ENCODE results near the gene CHST11.
A peak's percentile ranks its signal among the peaks of the same experiment; 100 is the strongest.

The CHST11 gene

DNA sequence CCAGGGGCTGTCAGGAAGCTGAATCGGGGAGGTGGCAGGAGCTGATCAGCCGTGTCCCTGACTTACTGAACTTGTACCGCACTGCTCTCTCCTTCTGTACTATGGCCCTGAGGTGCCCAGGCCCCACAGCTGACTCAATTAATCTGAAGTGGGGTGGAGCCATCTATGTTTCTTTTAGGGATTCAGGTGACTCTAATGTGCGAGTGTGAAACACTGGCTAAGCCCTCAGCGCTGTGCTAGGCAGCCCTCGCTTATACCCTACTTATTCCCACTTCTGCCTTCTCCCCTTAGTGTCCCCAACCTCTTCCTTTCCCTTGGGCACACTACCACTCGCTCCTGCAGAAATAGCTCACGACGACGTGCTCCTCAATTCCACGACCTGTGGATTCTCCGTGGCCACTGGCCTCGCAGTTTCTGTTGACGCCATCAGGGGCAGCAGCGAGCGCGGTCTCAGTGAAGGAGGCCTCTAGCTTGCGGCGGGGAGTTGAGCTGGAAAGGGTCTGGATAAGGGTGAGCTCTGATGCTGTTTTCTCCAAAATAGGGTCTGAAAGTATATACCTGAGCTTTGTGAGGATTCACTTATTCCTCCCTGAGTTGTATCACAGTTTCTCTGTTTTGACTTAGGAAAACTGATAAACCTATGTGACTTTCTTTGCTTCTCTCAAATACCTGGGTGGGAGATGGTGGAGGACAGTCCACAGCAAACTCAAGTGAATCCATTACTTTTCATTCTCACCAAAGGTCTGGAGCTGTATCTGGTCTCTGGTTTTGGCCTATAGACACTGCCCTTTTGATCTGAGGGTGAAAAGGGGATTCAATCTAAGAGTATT, 333.8 kb downstream of the CHST11 start:
- no peaks in the 10 kb centered on the region for H3K9me2 ChIP-seq (replicated peaks; ENCODE audit: insufficient read depth, low read length)
- no peaks in the 10 kb centered on the region for H3K36me3 ChIP-seq (ENCODE audit: low read length)
- no peak overlapping the region for H3K4me3 ChIP-seq (ENCODE audit: insufficient read depth, low read length, poor library complexity, severe bottlenecking)
- H3K27ac ChIP-seq (ENCODE audit: low read depth, low read length) = no peak overlapping the region
- H3F3A ChIP-seq (ENCODE audit: insufficient read depth) = no peaks in the 10 kb centered on the region
- H3K9me3 ChIP-seq (ENCODE audit: insufficient read depth, low read length) = no peaks in the 10 kb centered on the region
- H4K20me1 ChIP-seq (ENCODE audit: low read depth, low read length) = no peaks in the 10 kb centered on the region
- no peaks in the 10 kb centered on the region for H3K79me2 ChIP-seq (ENCODE audit: insufficient read depth, low read length)
- no peak overlapping the region for H3K4me2 ChIP-seq (ENCODE audit: low read depth, low read length, poor library complexity, severe bottlenecking)
- no peaks in the 10 kb centered on the region for H3K27me3 ChIP-seq (ENCODE audit: low read length)
- H2AFZ ChIP-seq (ENCODE audit: low read depth, low read length, severe bottlenecking) = peak overlapping the region; percentile 23
- no peak overlapping the region for H3K9ac ChIP-seq (ENCODE audit: low read length)
- no peak for TF ChIP-seq EZH2phosphoT487 (conservative IDR thresholded peaks at IDR 0.05; ENCODE audit: low read length)
- TF ChIP-seq, protein P1, sequence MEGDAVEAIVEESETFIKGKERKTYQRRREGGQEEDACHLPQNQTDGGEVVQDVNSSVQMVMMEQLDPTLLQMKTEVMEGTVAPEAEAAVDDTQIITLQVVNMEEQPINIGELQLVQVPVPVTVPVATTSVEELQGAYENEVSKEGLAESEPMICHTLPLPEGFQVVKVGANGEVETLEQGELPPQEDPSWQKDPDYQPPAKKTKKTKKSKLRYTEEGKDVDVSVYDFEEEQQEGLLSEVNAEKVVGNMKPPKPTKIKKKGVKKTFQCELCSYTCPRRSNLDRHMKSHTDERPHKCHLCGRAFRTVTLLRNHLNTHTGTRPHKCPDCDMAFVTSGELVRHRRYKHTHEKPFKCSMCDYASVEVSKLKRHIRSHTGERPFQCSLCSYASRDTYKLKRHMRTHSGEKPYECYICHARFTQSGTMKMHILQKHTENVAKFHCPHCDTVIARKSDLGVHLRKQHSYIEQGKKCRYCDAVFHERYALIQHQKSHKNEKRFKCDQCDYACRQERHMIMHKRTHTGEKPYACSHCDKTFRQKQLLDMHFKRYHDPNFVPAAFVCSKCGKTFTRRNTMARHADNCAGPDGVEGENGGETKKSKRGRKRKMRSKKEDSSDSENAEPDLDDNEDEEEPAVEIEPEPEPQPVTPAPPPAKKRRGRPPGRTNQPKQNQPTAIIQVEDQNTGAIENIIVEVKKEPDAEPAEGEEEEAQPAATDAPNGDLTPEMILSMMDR (IDR thresholded peaks at IDR 0.05; ENCODE audit: insufficient read depth, low read length, poor library complexity, severe bottlenecking) = peak; percentile 78

DNA sequence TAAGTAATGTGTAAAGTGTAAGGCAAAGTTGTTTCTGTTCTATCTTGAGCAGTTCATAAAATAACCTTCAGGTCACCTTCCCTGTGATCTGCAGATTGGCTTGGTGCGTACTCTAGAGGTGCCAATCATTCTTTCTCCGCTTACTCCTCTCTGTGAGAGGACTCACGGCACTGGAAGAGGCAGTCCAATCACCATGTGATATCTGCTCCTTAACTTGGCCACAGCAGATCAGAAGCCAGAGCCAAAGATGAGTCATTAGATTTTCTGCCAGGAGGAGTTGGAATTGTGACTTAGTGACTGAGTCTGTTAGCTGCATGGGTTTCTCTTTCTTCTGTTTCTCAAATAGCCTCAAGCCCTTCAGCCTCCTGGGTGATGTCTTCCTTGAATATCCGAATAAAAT, 335.8 kb downstream of the CHST11 start:
- H3K4me3 ChIP-seq (ENCODE audit: insufficient read depth, low read length, poor library complexity, severe bottlenecking) = no peak overlapping the region
- no peaks in the 10 kb centered on the region for H3K79me2 ChIP-seq (ENCODE audit: insufficient read depth, low read length)
- H3K9me2 ChIP-seq (replicated peaks; ENCODE audit: insufficient read depth, low read length) = no peaks in the 10 kb centered on the region
- H3K9ac ChIP-seq (ENCODE audit: low read length) = no peak overlapping the region
- no peak overlapping the region for H2AFZ ChIP-seq (ENCODE audit: low read depth, low read length, severe bottlenecking)
- no peaks in the 10 kb centered on the region for H3F3A ChIP-seq (ENCODE audit: insufficient read depth)
- no peaks in the 10 kb centered on the region for H3K36me3 ChIP-seq (ENCODE audit: low read length)
- no peaks in the 10 kb centered on the region for H3K27me3 ChIP-seq (ENCODE audit: low read length)
- TF ChIP-seq, protein P1 (IDR thresholded peaks at IDR 0.05; ENCODE audit: insufficient read depth, low read length, poor library complexity, severe bottlenecking) = no peak
- TF ChIP-seq EZH2phosphoT487 (conservative IDR thresholded peaks at IDR 0.05; ENCODE audit: low read length) = no peak
- no peaks in the 10 kb centered on the region for H4K20me1 ChIP-seq (ENCODE audit: low read depth, low read length)
- H3K27ac ChIP-seq (ENCODE audit: low read depth, low read length) = no peak overlapping the region
- no peaks in the 10 kb centered on the region for H3K9me3 ChIP-seq (ENCODE audit: insufficient read depth, low read length)
- H3K4me2 ChIP-seq (ENCODE audit: low read depth, low read length, poor library complexity, severe bottlenecking) = no peak overlapping the region

DNA sequence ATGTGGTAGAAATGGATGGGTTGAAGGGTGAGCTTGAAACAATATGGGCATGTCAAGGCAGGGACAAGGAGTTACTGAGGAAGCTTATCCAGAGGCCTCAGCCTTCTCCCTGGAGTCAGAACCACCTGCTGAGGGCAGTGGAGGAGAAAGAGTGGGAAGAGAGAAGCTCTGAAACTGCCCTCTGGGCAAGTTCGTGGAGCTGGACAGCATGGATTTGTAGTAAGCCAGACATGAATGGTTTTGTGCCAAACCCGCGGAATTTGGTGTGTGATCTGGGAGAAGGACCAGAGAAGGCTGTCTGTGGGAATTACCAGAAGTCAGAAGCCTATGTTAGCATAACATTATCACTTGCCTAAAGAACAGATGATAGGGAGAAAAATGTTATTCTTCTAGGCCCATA, 336.5 kb downstream of the CHST11 start:
- no peak for TF ChIP-seq EZH2phosphoT487 (conservative IDR thresholded peaks at IDR 0.05; ENCODE audit: low read length)
- TF ChIP-seq, protein P1 (IDR thresholded peaks at IDR 0.05; ENCODE audit: insufficient read depth, low read length, poor library complexity, severe bottlenecking) = no peak
- no peak overlapping the region for H3K4me2 ChIP-seq (ENCODE audit: low read depth, low read length, poor library complexity, severe bottlenecking)
- no peaks in the 10 kb centered on the region for H3K9me3 ChIP-seq (ENCODE audit: insufficient read depth, low read length)
- H3F3A ChIP-seq (ENCODE audit: insufficient read depth) = no peaks in the 10 kb centered on the region
- H4K20me1 ChIP-seq (ENCODE audit: low read depth, low read length) = no peaks in the 10 kb centered on the region
- H3K4me3 ChIP-seq (ENCODE audit: insufficient read depth, low read length, poor library complexity, severe bottlenecking) = no peak overlapping the region
- H3K79me2 ChIP-seq (ENCODE audit: insufficient read depth, low read length) = no peaks in the 10 kb centered on the region
- no peak overlapping the region for H2AFZ ChIP-seq (ENCODE audit: low read depth, low read length, severe bottlenecking)
- H3K27me3 ChIP-seq (ENCODE audit: low read length) = no peaks in the 10 kb centered on the region
- no peak overlapping the region for H3K9ac ChIP-seq (ENCODE audit: low read length)
- no peaks in the 10 kb centered on the region for H3K9me2 ChIP-seq (replicated peaks; ENCODE audit: insufficient read depth, low read length)
- H3K36me3 ChIP-seq (ENCODE audit: low read length) = no peaks in the 10 kb centered on the region
- H3K27ac ChIP-seq (ENCODE audit: low read depth, low read length) = no peak overlapping the region
